ENCODE results near the gene IFRD2. TPM values are rescaled to one million over a fixed set of nuclear protein-coding genes. Genes with fewer than 3 reads are reported as not detected.

The IFRD2 gene
- total and polyA plus RNA-seq, 2 of the 13 experiments (the other 11 are each of a cell fraction or from before 2014, with no cell fraction given): 32.8 to 96.1 TPM

DNA sequence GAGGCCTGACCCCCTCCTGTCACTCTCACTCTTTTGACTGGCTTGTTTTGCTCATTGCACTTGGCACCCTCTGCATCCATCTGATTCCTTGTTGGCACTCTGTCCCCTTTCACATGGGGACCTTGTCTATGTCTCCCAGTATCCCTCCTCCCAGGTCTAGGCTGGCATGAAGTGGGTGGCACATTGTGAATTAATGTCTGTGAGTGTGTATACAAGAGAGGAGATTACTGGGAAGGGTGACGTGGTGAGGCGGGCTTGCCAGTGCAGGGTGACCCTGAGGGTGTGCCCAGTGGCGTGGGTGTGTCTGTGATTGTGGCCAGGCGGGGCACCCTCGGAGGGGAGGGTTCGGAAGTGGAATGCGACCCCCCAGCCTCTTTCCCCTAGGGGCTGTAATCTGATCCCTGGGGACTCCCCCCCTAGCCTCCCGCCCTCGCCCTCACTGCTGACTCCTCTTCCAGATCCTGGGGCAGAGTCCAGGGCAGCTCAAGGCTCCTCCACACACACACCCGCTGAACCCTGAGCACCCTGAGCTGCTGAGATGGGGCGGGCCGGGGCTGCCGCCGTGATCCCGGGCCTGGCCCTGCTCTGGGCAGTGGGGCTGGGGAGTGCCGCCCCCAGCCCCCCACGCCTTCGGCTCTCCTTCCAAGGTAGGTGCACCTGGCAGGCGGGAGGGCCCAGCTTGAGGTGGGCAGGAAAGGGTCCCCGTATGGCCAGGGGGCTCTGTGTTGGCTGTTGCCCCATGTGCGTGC lies 23.4 kb downstream of the IFRD2 start, which contains the start of gene SEMA3B (continued):
- TF ChIP-seq, protein P1, sequence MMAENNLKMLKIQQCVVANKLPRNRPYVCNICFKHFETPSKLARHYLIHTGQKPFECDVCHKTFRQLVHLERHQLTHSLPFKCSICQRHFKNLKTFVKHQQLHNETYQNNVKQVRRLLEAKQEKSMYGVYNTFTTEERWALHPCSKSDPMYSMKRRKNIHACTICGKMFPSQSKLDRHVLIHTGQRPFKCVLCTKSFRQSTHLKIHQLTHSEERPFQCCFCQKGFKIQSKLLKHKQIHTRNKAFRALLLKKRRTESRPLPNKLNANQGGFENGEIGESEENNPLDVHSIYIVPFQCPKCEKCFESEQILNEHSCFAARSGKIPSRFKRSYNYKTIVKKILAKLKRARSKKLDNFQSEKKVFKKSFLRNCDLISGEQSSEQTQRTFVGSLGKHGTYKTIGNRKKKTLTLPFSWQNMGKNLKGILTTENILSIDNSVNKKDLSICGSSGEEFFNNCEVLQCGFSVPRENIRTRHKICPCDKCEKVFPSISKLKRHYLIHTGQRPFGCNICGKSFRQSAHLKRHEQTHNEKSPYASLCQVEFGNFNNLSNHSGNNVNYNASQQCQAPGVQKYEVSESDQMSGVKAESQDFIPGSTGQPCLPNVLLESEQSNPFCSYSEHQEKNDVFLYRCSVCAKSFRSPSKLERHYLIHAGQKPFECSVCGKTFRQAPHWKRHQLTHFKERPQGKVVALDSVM (CRISPR knock-in tag; IDR thresholded peaks at IDR 0.05): peak; percentile 68; the same call in 1 of the 2 replicates
- TF ChIP-seq ZNF235 (CRISPR knock-in tag; IDR thresholded peaks at IDR 0.05; ENCODE audit: borderline replicate concordance) (peak; percentile 19; the same call in 1 of the 2 replicates), MED1 (CRISPR knock-in tag; IDR thresholded peaks at IDR 0.05) (peak; percentile 37; the same call in 1 of the 2 replicates), ZNF788 (CRISPR knock-in tag; IDR thresholded peaks at IDR 0.05; ENCODE audit: borderline replicate concordance) (peak; percentile 85; the same call in 1 of the 2 replicates), GATAD1 (CRISPR knock-in tag; IDR thresholded peaks at IDR 0.05) (peak; percentile 32; the same call in 1 of the 2 replicates), ELF1 (CRISPR knock-in tag; IDR thresholded peaks at IDR 0.05) (0 out of 2 replicates have a peak, but pooled peaks have one; percentile 8), HNF4G (IDR thresholded peaks at IDR 0.05; ENCODE audit: borderline replicate concordance, low read depth, low read length) (peak; percentile 76), HNF4G (CRISPR knock-in tag; IDR thresholded peaks at IDR 0.05; ENCODE audit: borderline replicate concordance, low read depth) (peak; percentile 56; the same call in 1 of the 2 replicates), HMG20B (CRISPR knock-in tag; conservative IDR thresholded peaks at IDR 0.05) (0 out of 2 replicates have a peak, but pooled peaks have one; percentile 42), ATF2 (CRISPR knock-in tag; IDR thresholded peaks at IDR 0.05) (peak; percentile 53; the same call in 1 of the 2 replicates), MAFG (CRISPR knock-in tag; IDR thresholded peaks at IDR 0.05) (no peak), ZBTB21 (CRISPR knock-in tag; IDR thresholded peaks at IDR 0.05) (no peak), ZNF12 (CRISPR knock-in tag; IDR thresholded peaks at IDR 0.05) (no peak), THAP11 (CRISPR knock-in tag; IDR thresholded peaks at IDR 0.05) (peak; percentile 43; the same call in 1 of the 2 replicates), SRSF1 (optimal IDR thresholded peaks at IDR 0.05; ENCODE audit: low read depth, low read length) (peak; percentile 88), ARID4A (CRISPR knock-in tag; IDR thresholded peaks at IDR 0.05; ENCODE audit: borderline replicate concordance) (peak; percentile 55)
- TF ChIP-seq, protein P2, sequence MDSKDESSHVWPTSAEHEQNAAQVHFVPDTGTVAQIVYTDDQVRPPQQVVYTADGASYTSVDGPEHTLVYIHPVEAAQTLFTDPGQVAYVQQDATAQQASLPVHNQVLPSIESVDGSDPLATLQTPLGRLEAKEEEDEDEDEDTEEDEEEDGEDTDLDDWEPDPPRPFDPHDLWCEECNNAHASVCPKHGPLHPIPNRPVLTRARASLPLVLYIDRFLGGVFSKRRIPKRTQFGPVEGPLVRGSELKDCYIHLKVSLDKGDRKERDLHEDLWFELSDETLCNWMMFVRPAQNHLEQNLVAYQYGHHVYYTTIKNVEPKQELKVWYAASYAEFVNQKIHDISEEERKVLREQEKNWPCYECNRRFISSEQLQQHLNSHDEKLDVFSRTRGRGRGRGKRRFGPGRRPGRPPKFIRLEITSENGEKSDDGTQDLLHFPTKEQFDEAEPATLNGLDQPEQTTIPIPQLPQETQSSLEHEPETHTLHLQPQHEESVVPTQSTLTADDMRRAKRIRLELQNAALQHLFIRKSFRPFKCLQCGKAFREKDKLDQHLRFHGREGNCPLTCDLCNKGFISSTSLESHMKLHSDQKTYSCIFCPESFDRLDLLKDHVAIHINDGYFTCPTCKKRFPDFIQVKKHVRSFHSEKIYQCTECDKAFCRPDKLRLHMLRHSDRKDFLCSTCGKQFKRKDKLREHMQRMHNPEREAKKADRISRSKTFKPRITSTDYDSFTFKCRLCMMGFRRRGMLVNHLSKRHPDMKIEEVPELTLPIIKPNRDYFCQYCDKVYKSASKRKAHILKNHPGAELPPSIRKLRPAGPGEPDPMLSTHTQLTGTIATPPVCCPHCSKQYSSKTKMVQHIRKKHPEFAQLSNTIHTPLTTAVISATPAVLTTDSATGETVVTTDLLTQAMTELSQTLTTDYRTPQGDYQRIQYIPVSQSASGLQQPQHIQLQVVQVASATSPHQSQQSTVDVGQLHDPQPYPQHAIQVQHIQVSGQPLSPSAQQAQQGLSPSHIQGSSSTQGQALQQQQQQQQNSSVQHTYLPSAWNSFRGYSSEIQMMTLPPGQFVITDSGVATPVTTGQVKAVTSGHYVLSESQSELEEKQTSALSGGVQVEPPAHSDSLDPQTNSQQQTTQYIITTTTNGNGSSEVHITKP (CRISPR knock-in tag; IDR thresholded peaks at IDR 0.05; ENCODE audit: low read depth): peak; percentile 41; the same call in 1 of the 2 replicates

Data from HepG2 (cell line).